ENCODE results near the gene POLE3. TPM values are rescaled to one million over a fixed set of nuclear protein-coding genes. Genes with fewer than 3 reads are reported as not detected.
A peak's percentile ranks its signal among the peaks of the same experiment; 100 is the strongest.

The POLE3 gene
- total RNA-seq, 1 donor from 2014 or later, result 17.4 TPM

DNA sequence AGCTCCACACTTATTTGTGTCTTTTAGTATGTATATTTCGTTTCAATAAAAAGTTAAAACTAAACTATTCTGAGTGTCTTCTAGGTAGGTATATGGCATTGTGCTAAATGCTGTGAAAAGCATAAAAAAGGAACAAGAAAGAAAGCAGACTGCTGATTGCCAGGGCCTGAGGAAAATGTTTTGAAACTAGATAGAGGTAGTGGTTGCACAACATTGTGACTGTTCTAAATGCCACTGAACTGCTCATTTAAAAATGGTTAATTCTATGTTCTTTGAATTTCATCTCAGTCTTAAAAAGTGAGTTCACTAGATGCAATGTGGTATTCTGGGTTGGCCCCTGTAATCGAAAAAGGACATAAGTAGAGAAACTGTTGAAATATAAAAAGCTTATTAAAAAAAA is 6.8 kb downstream of the POLE3 start:
- DNase-seq (ENCODE audit: extremely low spot score in 2 of 2), result no peak
- Histone ChIP-seq H3K4me3 (no peak overlapping the region), H3K9me3 (no peaks in the 10 kb centered on the region), H3K27ac (no peak overlapping the region), H3K27me3 (no peaks in the 10 kb centered on the region), H3K4me1 (peaks cover 31% of the 10 kb centered on the region), H3K36me3 (peaks cover 0 to 4% of the 10 kb centered on the region in 2 donors)
- intact Hi-C loops (cut with DNase I), result no loop called here
- TF ChIP-seq, protein P1, sequence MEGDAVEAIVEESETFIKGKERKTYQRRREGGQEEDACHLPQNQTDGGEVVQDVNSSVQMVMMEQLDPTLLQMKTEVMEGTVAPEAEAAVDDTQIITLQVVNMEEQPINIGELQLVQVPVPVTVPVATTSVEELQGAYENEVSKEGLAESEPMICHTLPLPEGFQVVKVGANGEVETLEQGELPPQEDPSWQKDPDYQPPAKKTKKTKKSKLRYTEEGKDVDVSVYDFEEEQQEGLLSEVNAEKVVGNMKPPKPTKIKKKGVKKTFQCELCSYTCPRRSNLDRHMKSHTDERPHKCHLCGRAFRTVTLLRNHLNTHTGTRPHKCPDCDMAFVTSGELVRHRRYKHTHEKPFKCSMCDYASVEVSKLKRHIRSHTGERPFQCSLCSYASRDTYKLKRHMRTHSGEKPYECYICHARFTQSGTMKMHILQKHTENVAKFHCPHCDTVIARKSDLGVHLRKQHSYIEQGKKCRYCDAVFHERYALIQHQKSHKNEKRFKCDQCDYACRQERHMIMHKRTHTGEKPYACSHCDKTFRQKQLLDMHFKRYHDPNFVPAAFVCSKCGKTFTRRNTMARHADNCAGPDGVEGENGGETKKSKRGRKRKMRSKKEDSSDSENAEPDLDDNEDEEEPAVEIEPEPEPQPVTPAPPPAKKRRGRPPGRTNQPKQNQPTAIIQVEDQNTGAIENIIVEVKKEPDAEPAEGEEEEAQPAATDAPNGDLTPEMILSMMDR (IDR thresholded peaks at IDR 0.05), result no peak
- TF ChIP-seq POLR2AphosphoS5 (IDR thresholded peaks at IDR 0.05; ENCODE audit: insufficient read depth in 1 of 2, low read depth in 1 of 2), result no peak
- TF ChIP-seq POLR2A (IDR thresholded peaks at IDR 0.05), result no peak

DNA sequence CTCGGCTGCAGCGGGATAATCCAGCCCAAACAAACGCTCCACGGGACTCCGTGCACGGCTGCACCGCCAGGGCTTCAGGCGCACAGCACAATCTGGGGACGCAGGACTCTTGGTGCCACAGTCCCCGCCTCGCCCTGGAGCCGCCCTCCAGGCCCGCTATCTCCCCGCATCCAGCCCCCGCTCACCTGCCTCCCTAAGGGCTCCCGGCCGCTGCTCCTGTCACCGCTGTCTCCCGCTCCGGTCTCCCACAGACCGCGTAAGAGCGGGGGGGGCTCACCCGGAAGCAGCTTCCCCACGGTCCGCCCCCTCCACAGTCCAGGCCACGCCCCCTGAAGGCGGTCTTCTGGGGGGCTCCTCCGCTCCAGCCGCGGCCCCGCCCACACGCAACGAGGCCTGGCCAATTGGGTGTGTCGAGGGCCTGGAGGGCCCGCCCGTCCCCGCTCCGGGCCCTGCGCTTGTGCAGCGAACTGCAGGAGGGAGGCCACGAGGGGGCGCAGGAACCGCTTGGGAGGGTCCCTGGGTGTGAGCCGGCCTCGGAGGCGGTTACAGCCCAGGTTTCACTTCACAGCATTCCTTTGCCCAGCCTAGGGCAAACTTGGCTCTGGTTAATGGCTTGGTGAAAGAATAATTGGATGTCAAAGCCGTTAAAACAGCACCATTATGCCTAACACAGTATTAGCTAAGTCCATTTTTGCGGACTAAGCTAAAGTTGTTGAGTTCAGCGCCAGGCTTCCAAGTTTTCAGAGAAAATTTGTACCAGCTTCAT is 9.3 kb downstream of the POLE3 start, which contains the start of gene ALAD:
TSS of gene ALAD (minus strand) at position 258 of the 766 bp plus-strand sequence. CDS start 7,725 bp downstream, outside the sequence.
- no peaks in the 10 kb centered on the region for H3K36me3 ChIP-seq
- H3K27ac ChIP-seq, result peak within 1 kb of the TSS; percentile 82
- H3K9me3 ChIP-seq, result no peaks in the 10 kb centered on the region
- DNase-seq (ENCODE audit: extremely low spot score in 2 of 2), result peak; percentile 98
- peaks cover 37% of the 10 kb centered on the region for H3K4me1 ChIP-seq
- H3K27me3 ChIP-seq, result no peaks in the 10 kb centered on the region
- peak within 1 kb of the TSS; percentile 63 to 79 for H3K4me3 ChIP-seq
- TF ChIP-seq POLR2AphosphoS5 (IDR thresholded peaks at IDR 0.05; ENCODE audit: insufficient read depth in 1 of 2, low read depth in 1 of 2) (peak; percentile 87 to 90), POLR2A (IDR thresholded peaks at IDR 0.05) (peak in 1 of 2 donors; percentile 7)
- TF ChIP-seq, protein P1 (IDR thresholded peaks at IDR 0.05), result peak; percentile 89 to 92 (median 91)
- intact Hi-C loops (cut with DNase I), result no loop called here

DNA sequence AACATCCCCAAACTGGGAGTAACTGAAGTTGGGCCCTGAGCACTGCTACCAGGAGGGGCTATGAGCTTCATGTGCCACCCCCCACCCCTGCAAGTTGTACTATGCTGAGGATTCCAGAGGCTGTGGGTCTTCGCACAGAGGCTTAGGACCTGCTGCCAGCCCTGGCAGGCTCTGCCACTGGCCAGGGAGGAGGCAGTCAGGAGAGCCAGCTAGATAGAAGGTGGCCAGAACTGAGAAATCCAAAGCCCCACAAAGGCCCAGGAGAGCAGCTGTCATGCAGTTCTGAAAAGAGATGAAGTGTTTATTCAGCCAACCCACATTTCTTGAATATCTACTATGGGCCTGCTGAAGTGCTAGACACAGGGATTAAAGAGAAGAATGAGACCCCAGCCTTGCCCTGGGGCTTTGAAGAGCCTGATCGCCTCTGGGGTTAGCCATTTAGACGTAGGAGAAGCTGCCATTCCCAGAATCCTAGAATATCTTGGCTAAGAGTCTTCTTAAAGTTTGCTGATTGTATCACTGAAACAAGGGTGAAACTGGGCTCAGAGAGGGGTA is 10.8 kb downstream of the POLE3 start:
- no peak for DNase-seq (ENCODE audit: extremely low spot score in 2 of 2)
- Histone ChIP-seq H3K9me3 (no peaks in the 10 kb centered on the region), H3K4me3 (peak overlapping the region; percentile 63 to 79), H3K4me1 (peaks cover 37% of the 10 kb centered on the region), H3K27me3 (no peaks in the 10 kb centered on the region), H3K36me3 (no peaks in the 10 kb centered on the region), H3K27ac (no peak overlapping the region)
- TF ChIP-seq POLR2A (IDR thresholded peaks at IDR 0.05) (no peak), POLR2AphosphoS5 (IDR thresholded peaks at IDR 0.05; ENCODE audit: insufficient read depth in 1 of 2, low read depth in 1 of 2) (no peak)
- TF ChIP-seq, protein P1 (IDR thresholded peaks at IDR 0.05), result no peak
- intact Hi-C loops (cut with DNase I), result no loop called here

DNA sequence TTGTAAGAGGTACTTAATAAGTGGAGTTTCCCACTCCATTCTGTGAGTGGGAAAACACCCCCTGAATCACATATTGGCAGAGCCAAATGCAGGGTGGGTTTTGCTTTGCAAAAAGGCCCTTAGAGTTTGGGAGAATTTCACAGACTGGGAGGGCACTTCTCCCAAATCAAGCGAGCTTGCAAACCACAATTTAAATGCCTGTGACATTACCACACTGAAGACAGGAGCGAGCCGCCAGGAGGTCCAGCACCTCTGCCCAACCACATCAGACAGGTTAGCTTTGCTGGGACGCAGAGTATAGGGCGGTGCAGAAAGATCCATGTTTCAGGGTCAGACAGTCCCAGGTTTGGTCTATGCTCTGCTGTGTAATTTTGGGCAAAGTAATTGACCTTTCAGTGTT is 11.7 kb downstream of the POLE3 start:
- no peak overlapping the region for H3K4me3 ChIP-seq
- peaks cover 37% of the 10 kb centered on the region for H3K4me1 ChIP-seq
- H3K9me3 ChIP-seq, result no peaks in the 10 kb centered on the region
- no peak for DNase-seq (ENCODE audit: extremely low spot score in 2 of 2)
- no peaks in the 10 kb centered on the region for H3K27me3 ChIP-seq
- no peaks in the 10 kb centered on the region for H3K36me3 ChIP-seq
- intact Hi-C loops (cut with DNase I), result no loop called here
- TF ChIP-seq POLR2A (IDR thresholded peaks at IDR 0.05), result no peak
- TF ChIP-seq, protein P1 (IDR thresholded peaks at IDR 0.05), result no peak
- TF ChIP-seq POLR2AphosphoS5 (IDR thresholded peaks at IDR 0.05; ENCODE audit: insufficient read depth in 1 of 2, low read depth in 1 of 2), result no peak
- H3K27ac ChIP-seq, result no peak overlapping the region

DNA sequence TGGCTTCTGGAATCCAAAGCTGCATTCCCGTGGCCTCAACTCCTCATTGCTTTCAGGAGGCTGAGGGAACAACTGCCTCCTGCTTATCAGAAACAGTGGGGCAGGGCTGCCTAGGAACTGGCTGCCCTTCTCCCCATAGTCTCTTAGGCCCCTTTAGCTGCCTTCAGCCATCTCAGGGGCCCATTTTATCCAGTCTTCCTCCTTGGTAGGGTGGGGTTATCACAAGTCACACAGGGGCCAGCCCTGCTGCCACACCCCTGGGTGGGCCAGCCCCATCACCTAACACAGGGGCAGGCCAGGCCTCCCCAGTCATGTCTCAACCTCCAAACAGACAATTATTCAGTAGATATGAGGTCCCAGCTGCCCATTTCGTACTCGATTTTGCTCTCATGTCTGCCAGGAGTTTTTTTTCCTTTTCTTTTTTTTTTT is 13.3 kb downstream of the POLE3 start:
- H3K9me3 ChIP-seq, result no peaks in the 10 kb centered on the region
- no peaks in the 10 kb centered on the region for H3K27me3 ChIP-seq
- H3K36me3 ChIP-seq, result peaks cover 0 to 3% of the 10 kb centered on the region in 2 donors
- H3K4me1 ChIP-seq, result peaks cover 37% of the 10 kb centered on the region
- DNase-seq (ENCODE audit: extremely low spot score in 2 of 2), result no peak
- TF ChIP-seq, protein P1 (IDR thresholded peaks at IDR 0.05), result no peak
- TF ChIP-seq POLR2AphosphoS5 (IDR thresholded peaks at IDR 0.05; ENCODE audit: insufficient read depth in 1 of 2, low read depth in 1 of 2) (no peak), POLR2A (IDR thresholded peaks at IDR 0.05) (no peak)
- no peak overlapping the region for H3K27ac ChIP-seq
- H3K4me3 ChIP-seq, result no peak overlapping the region
- intact Hi-C loops (cut with DNase I), result no loop called here

Data from vagina (tissue), 2 donors.